GM23338 (cell line): ENCODE results near the gene DDX25. TPM values are rescaled to one million over a fixed set of nuclear protein-coding genes. Genes with fewer than 3 reads are reported as not detected.

Source experiments
- ATAC-seq: fragments of 200-7000 bp; cut with Tn5 transposase; 3 replicates; pipeline ENCODE4 v1.9.1; 2020
- DNase-seq: peaks from one replicate; pipeline ENCODE4 v3.0.0-alpha.2; 2015; ENCODE audit warnings: low spot score
- H2AFZ ChIP-seq: fragments of 200-600 bp; sonication (generic); 2 replicates; pipeline ENCODE4 v1.8.0; 2016; ENCODE audit warnings: antibody characterized with exemption, mild to moderate bottlenecking, moderate library complexity
- H3F3A ChIP-seq: fragments of 200-600 bp; sonication (generic); replicated peaks from 2 replicates; pipeline ENCODE4 v1.8.0; 2017; ENCODE audit warnings: antibody characterized with exemption, mixed run types, low read depth
- H3K27ac ChIP-seq: fragments of 200-600 bp; sonication (generic); 2 replicates; pipeline ENCODE4 v1.6.1; 2016; ENCODE audit warnings: low read depth
- H3K27me3 ChIP-seq: fragments of 200-600 bp; sonication (generic); 2 replicates; pipeline ENCODE4 v1.8.0; 2016; ENCODE audit warnings: mild to moderate bottlenecking, mixed run types, moderate library complexity; ENCODE audit not compliant: insufficient read depth
- H3K36me3 ChIP-seq: fragments of 200-600 bp; sonication (generic); 2 replicates; pipeline ENCODE4 v1.8.0; 2016; ENCODE audit warnings: mild to moderate bottlenecking; ENCODE audit not compliant: insufficient read depth
- H3K4me1 ChIP-seq: fragments of 200-600 bp; sonication (generic); 2 replicates; pipeline ENCODE4 v1.8.0; 2016; ENCODE audit warnings: mild to moderate bottlenecking, moderate library complexity; ENCODE audit not compliant: insufficient read depth
- H3K4me2 ChIP-seq: fragments of 200-600 bp; sonication (generic); 2 replicates; pipeline ENCODE4 v1.7.1; 2017; ENCODE audit warnings: mixed run types
- H3K4me3 ChIP-seq: fragments of 200-600 bp; sonication (generic); 2 replicates; pipeline ENCODE4 v1.6.1; 2016; ENCODE audit warnings: mixed run types
- H3K79me2 ChIP-seq: fragments of 200-600 bp; sonication (generic); replicated peaks from 2 replicates; pipeline ENCODE4 v1.8.0; 2017; ENCODE audit warnings: mild to moderate bottlenecking; ENCODE audit not compliant: insufficient read depth
- H3K9me2 ChIP-seq: fragments of 200-600 bp; sonication (generic); 2 replicates; pipeline ENCODE4 v1.8.0; 2017; ENCODE audit not compliant: insufficient read depth
- H4K20me1 ChIP-seq: fragments of 200-600 bp; sonication (generic); replicated peaks from 2 replicates; pipeline ENCODE4 v1.8.0; 2017; ENCODE audit warnings: mild to moderate bottlenecking; ENCODE audit not compliant: insufficient read depth
- H3K27ac Mint-ChIP-seq: 2 replicates; pipeline ENCODE4 v1.8.0; 2020; ENCODE audit warnings: inconsistent platforms, mild to moderate bottlenecking, moderate library complexity, mixed read lengths
- H3K27me3 Mint-ChIP-seq: 3 replicates; pipeline ENCODE4 v1.8.0; 2022; ENCODE audit warnings: low read depth, mild to moderate bottlenecking, moderate library complexity, mixed read lengths, inconsistent platforms; ENCODE audit not compliant: insufficient read depth, poor library complexity
- H3K36me3 Mint-ChIP-seq: 3 replicates; pipeline ENCODE4 v1.8.0; 2021; ENCODE audit warnings: low read depth, mild to moderate bottlenecking, inconsistent platforms, moderate library complexity, mixed read lengths
- H3K4me1 Mint-ChIP-seq: 3 replicates; pipeline ENCODE4 v1.8.0; 2020; ENCODE audit warnings: mild to moderate bottlenecking, inconsistent platforms, mixed read lengths
- H3K4me3 Mint-ChIP-seq: 3 replicates; pipeline ENCODE4 v1.8.0; 2021; ENCODE audit warnings: moderate library complexity, mild to moderate bottlenecking, inconsistent platforms, mixed read lengths
- H3K9me3 Mint-ChIP-seq: 3 replicates; pipeline ENCODE4 v1.8.0; 2020; ENCODE audit warnings: moderate library complexity, mild to moderate bottlenecking, inconsistent platforms, mixed read lengths
- CREB1 ChIP-seq: fragments of 250-450 bp; sonication (Bioruptor Pico); IDR thresholded peaks from 2 replicates; pipeline ENCODE4 v1.5.0; 2020; ENCODE audit warnings: low read depth, mild to moderate bottlenecking, moderate library complexity
- CTCF ChIP-seq, 2 experiments: fragments of 200-600 bp in 1 of 2; sonication (generic) in 1 of 2; conservative IDR thresholded peaks; 2 replicates each; pipeline versions ENCODE4 v1.5.1 to v1.6.1; 2016 to 2017; ENCODE audit warnings: antibody characterized with exemption in 2 of 2, low read depth in 2 of 2, mild to moderate bottlenecking in 2 of 2, moderate library complexity in 1 of 2
- EZH2 ChIP-seq: fragments of 200-600 bp; sonication (generic); IDR thresholded peaks from one replicate; pipeline ENCODE4 v1.8.0; 2017; ENCODE audit warnings: antibody characterized with exemption, mild to moderate bottlenecking, low read depth; ENCODE audit not compliant: unreplicated experiment
- EZH2phosphoT487 ChIP-seq: fragments of 200-600 bp; sonication (generic); IDR thresholded peaks from one replicate; pipeline ENCODE4 v1.8.1; 2018; ENCODE audit warnings: antibody characterized with exemption; ENCODE audit not compliant: unreplicated experiment
- JUNB ChIP-seq: IDR thresholded peaks from one replicate; pipeline ENCODE4 v1.6.1; 2016; ENCODE audit warnings: antibody characterized with exemption; ENCODE audit not compliant: unreplicated experiment
- NANOG ChIP-seq: IDR thresholded peaks from 2 replicates; pipeline ENCODE4 v1.6.1; 2016; ENCODE audit warnings: antibody characterized with exemption, borderline replicate concordance
- REST ChIP-seq: IDR thresholded peaks from one replicate; pipeline ENCODE4 v1.6.1; 2018; ENCODE audit warnings: antibody characterized with exemption; ENCODE audit not compliant: unreplicated experiment
- ZNF114 ChIP-seq: fragments of 250-450 bp; sonication (Bioruptor Pico); IDR thresholded peaks from 2 replicates; pipeline ENCODE4 v1.5.0; 2020; ENCODE audit warnings: mild to moderate bottlenecking, moderate library complexity
- polyA plus RNA-seq: library from polyadenylated mRNA; unstranded; fragments of >200 nt; fragmentation: Nextera tagmentation; extraction: Ambion mirVana; gene quantifications from 2 replicates; pipeline ENCODE4 v1.2.1, GENCODE V29; 2016
- total RNA-seq: library from RNA; depleted of rRNA; stranded (reverse); fragments of >200 nt; shearing (Covaris generic); gene quantifications from 2 replicates; pipeline ENCODE4 v1.2.3, GENCODE V29; 2014
- TF ChIP-seq, protein P1 (sequence below): IDR thresholded peaks from 2 replicates; pipeline ENCODE4 v1.6.1; 2016; ENCODE audit warnings: antibody characterized with exemption

DDX25 gene
- total and polyA plus RNA-seq, 2 experiments from 2014 or later, result 20.6 to 23.6 TPM

- Mint-ChIP-seq H3K36me3 (no peaks in the 10 kb centered on the region), H3K27me3 (peaks cover 5% of the 10 kb centered on the region), H3K9me3 (no peaks in the 10 kb centered on the region), H3K4me1 (peaks cover 20% of the 10 kb centered on the region), H3K4me3 (no peak overlapping the region), H3K27ac (no peak overlapping the region)
- Histone ChIP-seq H3F3A (no peaks in the 10 kb centered on the region), H3K9me2 (no peaks in the 10 kb centered on the region), H3K4me3 (no peak overlapping the region), H3K4me1 (no peaks in the 10 kb centered on the region), H3K36me3 (no peaks in the 10 kb centered on the region), H3K27me3 (no peaks in the 10 kb centered on the region), H3K4me2 (no peak overlapping the region), H3K27ac (no peak overlapping the region), H3K79me2 (no peaks in the 10 kb centered on the region), H4K20me1 (no peaks in the 10 kb centered on the region), H2AFZ (no peak overlapping the region)
- DNase-seq (peak; percentile 92), ATAC-seq (peak; percentile 91)
- no peak for TF ChIP-seq ZNF114 (CRISPR knock-in tag)
- peak; percentile 88 to 95 for TF ChIP-seq CTCF (conservative IDR thresholded peaks at IDR 0.05; ENCODE audit: low read depth in 2 of 2)
Measured at GRCh38 chr11:125923012-125923579, 18.8 kb downstream of the DDX25 start.

DNA sequence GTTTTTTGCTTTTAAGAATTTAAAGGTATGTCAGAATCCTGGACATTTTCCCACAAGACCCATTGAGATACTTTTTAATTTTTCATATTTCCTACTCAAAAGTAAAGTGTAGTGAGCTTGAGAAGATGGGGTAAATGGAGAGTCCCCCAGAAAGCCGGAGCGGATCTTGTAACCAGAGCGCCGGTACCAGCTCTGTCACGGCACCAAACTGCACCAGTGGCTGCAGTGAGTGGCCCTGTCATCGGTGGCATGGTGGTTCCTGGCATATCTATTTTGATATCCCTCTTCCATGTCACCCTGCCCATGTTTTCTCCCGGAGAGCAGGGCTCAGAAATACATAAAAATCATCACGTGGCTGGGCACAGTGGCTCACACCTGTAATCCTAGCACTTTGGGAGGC is 19.3 kb downstream of the DDX25 start:
- DNase-seq, result no peak
- H3K36me3 Mint-ChIP-seq, result no peaks in the 10 kb centered on the region
- H3K27ac Mint-ChIP-seq, result no peak overlapping the region
- H3K79me2 ChIP-seq, result no peaks in the 10 kb centered on the region
- H3K9me2 ChIP-seq, result no peaks in the 10 kb centered on the region
- H3K4me1 Mint-ChIP-seq, result peaks cover 17% of the 10 kb centered on the region
- no peaks in the 10 kb centered on the region for H3K36me3 ChIP-seq
- H3K4me3 Mint-ChIP-seq, result no peak overlapping the region
- no peaks in the 10 kb centered on the region for H3F3A ChIP-seq
- H3K27ac ChIP-seq, result no peak overlapping the region
- TF ChIP-seq, protein P1, sequence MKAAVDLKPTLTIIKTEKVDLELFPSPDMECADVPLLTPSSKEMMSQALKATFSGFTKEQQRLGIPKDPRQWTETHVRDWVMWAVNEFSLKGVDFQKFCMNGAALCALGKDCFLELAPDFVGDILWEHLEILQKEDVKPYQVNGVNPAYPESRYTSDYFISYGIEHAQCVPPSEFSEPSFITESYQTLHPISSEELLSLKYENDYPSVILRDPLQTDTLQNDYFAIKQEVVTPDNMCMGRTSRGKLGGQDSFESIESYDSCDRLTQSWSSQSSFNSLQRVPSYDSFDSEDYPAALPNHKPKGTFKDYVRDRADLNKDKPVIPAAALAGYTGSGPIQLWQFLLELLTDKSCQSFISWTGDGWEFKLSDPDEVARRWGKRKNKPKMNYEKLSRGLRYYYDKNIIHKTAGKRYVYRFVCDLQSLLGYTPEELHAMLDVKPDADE, result no peak
- no peak overlapping the region for H2AFZ ChIP-seq
- H3K27me3 ChIP-seq, result no peaks in the 10 kb centered on the region
- H3K4me2 ChIP-seq, result no peak overlapping the region
- H4K20me1 ChIP-seq, result no peaks in the 10 kb centered on the region
- ATAC-seq, result no peak
- peaks cover 5% of the 10 kb centered on the region for H3K27me3 Mint-ChIP-seq
- no peaks in the 10 kb centered on the region for H3K4me1 ChIP-seq
- no peak overlapping the region for H3K4me3 ChIP-seq
- H3K9me3 Mint-ChIP-seq, result no peaks in the 10 kb centered on the region

DNA sequence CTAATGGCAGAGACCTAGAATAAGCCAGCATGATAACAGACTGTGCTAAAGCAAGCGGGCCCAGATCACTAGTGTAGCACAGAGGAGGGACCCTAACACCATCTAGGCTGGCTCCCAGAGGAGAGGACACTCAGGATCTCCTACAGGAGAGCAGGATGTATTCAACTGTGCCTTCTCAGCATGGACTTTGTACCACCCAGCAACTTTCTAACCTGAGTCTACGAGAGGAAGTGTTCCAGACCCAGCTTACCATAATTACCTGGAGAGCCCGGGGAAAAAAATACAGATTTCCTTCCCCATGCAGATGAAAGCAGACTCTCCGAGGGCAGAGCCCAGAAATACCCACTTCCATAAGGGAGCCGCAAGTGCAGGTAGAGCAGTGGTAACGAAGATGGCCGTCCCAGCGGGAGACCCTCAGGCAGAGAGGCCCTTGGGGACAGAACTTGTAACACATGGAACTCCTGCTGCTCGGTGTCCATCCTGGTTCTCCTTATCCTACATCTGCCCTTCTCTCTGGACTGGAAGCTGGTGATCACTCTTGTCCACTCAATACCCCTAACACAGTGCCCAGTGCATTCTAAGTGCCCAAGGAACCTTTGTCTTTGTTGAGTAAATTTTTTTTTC is 20.2 kb downstream of the DDX25 start:
- ATAC-seq (no peak), DNase-seq (no peak)
- Histone ChIP-seq H3K79me2 (no peaks in the 10 kb centered on the region), H3F3A (no peaks in the 10 kb centered on the region), H4K20me1 (no peaks in the 10 kb centered on the region), H3K27me3 (no peaks in the 10 kb centered on the region), H3K4me1 (no peaks in the 10 kb centered on the region), H2AFZ (no peak overlapping the region), H3K27ac (no peak overlapping the region), H3K4me3 (no peak overlapping the region), H3K9me2 (no peaks in the 10 kb centered on the region), H3K4me2 (no peak overlapping the region), H3K36me3 (no peaks in the 10 kb centered on the region)
- no peaks in the 10 kb centered on the region for H3K9me3 Mint-ChIP-seq
- no peaks in the 10 kb centered on the region for H3K36me3 Mint-ChIP-seq
- H3K27ac Mint-ChIP-seq, result no peak overlapping the region; the same call in 1 of the 2 replicates
- TF ChIP-seq NANOG (no peak), EZH2 (no peak), REST (no peak), JUNB (no peak), CREB1 (CRISPR knock-in tag) (no peak), EZH2phosphoT487 (no peak)
- TF ChIP-seq, protein P1, result no peak
- no peak overlapping the region for H3K4me3 Mint-ChIP-seq
- H3K4me1 Mint-ChIP-seq, result peaks cover 15% of the 10 kb centered on the region
- H3K27me3 Mint-ChIP-seq, result peaks cover 5% of the 10 kb centered on the region
